GM19397 (cell line): Measurements from ENCODE around the gene ATP13A2.

Source experiments
- ATAC-seq: cut with Tn5 transposase; IDR thresholded peaks from one replicate; pipeline ENCODE4 v1.9.1; 2021; ENCODE audit warnings: mild to moderate bottlenecking, moderate library complexity; ENCODE audit not compliant: unreplicated experiment

Gene ATP13A2

GRCh38 chr1:17004466-17005364 lies 7.0 kb downstream of the ATP13A2 start:
- no peak for ATAC-seq

- no peak for ATAC-seq
Measured at GRCh38 chr1:17002524-17002902, 9.2 kb downstream of the ATP13A2 start.

GRCh38 chr1:17001760-17002523 lies 9.8 kb downstream of the ATP13A2 start:
- no peak for ATAC-seq

GRCh38 chr1:16999863-17000262 lies 11.9 kb downstream of the ATP13A2 start:
- ATAC-seq, result no peak

- ATAC-seq, result no peak
Measured at GRCh38 chr1:16998589-16998988, 13.1 kb downstream of the ATP13A2 start.

GRCh38 chr1:16996845-16997244 lies 14.9 kb downstream of the ATP13A2 start:
- no peak for ATAC-seq

- ATAC-seq, result no peak
Measured at GRCh38 chr1:16993521-16994038, 18.1 kb downstream of the ATP13A2 start.

- no peak for ATAC-seq
Measured at GRCh38 chr1:16992675-16993074, 19.1 kb downstream of the ATP13A2 start.

- no peak for ATAC-seq
Measured at GRCh38 chr1:16992102-16992501, 19.6 kb downstream of the ATP13A2 start.

- no peak for ATAC-seq
Measured at GRCh38 chr1:16991571-16991970, 20.2 kb downstream of the ATP13A2 start.

GRCh38 chr1:16989676-16990391 lies 21.9 kb downstream of the ATP13A2 start:
- ATAC-seq, result no peak

- ATAC-seq, result no peak
Measured at GRCh38 chr1:16988210-16988609, 23.5 kb downstream of the ATP13A2 start.

- ATAC-seq, result no peak
Measured at GRCh38 chr1:16986962-16987361, 24.8 kb downstream of the ATP13A2 start.

- no peak for ATAC-seq
Measured at GRCh38 chr1:16986560-16986959, 25.2 kb downstream of the ATP13A2 start.

GRCh38 chr1:16986113-16986512 lies 25.6 kb downstream of the ATP13A2 start:
- no peak for ATAC-seq

- no peak for ATAC-seq
Measured at GRCh38 chr1:16984717-16985116, 27.0 kb downstream of the ATP13A2 start.

- no peak for ATAC-seq
Measured at GRCh38 chr1:16983649-16984048, 28.1 kb downstream of the ATP13A2 start.

- ATAC-seq, result no peak
Measured at GRCh38 chr1:16982902-16983301, 28.8 kb downstream of the ATP13A2 start.

- no peak for ATAC-seq
Measured at GRCh38 chr1:16981269-16981849, 30.4 kb downstream of the ATP13A2 start.

GRCh38 chr1:16980473-16981268 lies 31.1 kb downstream of the ATP13A2 start, which contains the start of gene MFAP2:
Gene MFAP2, minus strand, starts transcription at chr1:16980620. Its CDS starts 2,347 bp downstream, at chr1:16978273.
- no peak for ATAC-seq
